Right renal cortex interstitium (tissue), 3 donors: ENCODE data around the gene SLC23A1. TPM values are rescaled to one million over a fixed set of nuclear protein-coding genes. Genes with fewer than 3 reads are reported as not detected.
A peak's percentile ranks its signal among the peaks of the same experiment; 100 is the strongest.

Experiments used
- DNase-seq, 3 donors: peaks; one replicate each; pipeline ENCODE4 v3.0.0-alpha.2; 2013; ENCODE audit warnings: low read depth in 3 of 3, low spot score in 2 of 3
- polyA plus RNA-seq, 3 donors: library from polyadenylated mRNA; unstranded; fragments of 120-200 nt; gene quantifications; one replicate each; pipeline ENCODE4 v1.2.1, GENCODE V29; 2013; ENCODE audit not compliant: insufficient read length in 3 of 3

Gene SLC23A1
- polyA plus RNA-seq, 3 donors, result 9.8 to 13.5 (median 12.3) TPM

- DNase-seq, result no peak
Measured at GRCh38 chr5:139408191-139408590, 25.1 kb upstream of the SLC23A1 start.

GRCh38 chr5:139407517-139407916, 24.4 kb upstream of the SLC23A1 start:
- DNase-seq, result no peak

GRCh38 chr5:139406963-139407362, 23.9 kb upstream of the SLC23A1 start:
- no peak for DNase-seq

- no peak for DNase-seq
Measured at GRCh38 chr5:139404484-139404840, 21.4 kb upstream of the SLC23A1 start.

- DNase-seq, result peak; percentile 93 to 94 (median 94)
Measured at GRCh38 chr5:139403787-139404483, 20.8 kb upstream of the SLC23A1 start, which contains the start of gene SPATA24. SPATA24 (minus strand) TSS chr5:139404089; CDS start chr5:139404060, 29 bp downstream.

- no peak for DNase-seq
Measured at GRCh38 chr5:139403418-139403786, 20.3 kb upstream of the SLC23A1 start.

GRCh38 chr5:139402561-139403158, 19.6 kb upstream of the SLC23A1 start:
- no peak for DNase-seq

- DNase-seq, result no peak
Measured at GRCh38 chr5:139401546-139401945, 18.4 kb upstream of the SLC23A1 start.

- no peak for DNase-seq
Measured at GRCh38 chr5:139399501-139400121, 16.5 kb upstream of the SLC23A1 start.

GRCh38 chr5:139397921-139398320, 14.8 kb upstream of the SLC23A1 start:
- no peak for DNase-seq

- no peak for DNase-seq
Measured at GRCh38 chr5:139396691-139397090, 13.6 kb upstream of the SLC23A1 start.

GRCh38 chr5:139395844-139396640, 12.9 kb upstream of the SLC23A1 start:
- no peak for DNase-seq

GRCh38 chr5:139394654-139395566, 11.8 kb upstream of the SLC23A1 start, which contains the start of gene PROB1:
PROB1 (minus strand) TSS chr5:139395104; CDS start chr5:139395081, 23 bp downstream.
- no peak for DNase-seq

GRCh38 chr5:139394123-139394653, 11.1 kb upstream of the SLC23A1 start:
- no peak for DNase-seq

GRCh38 chr5:139393497-139394122, 10.5 kb upstream of the SLC23A1 start:
- no peak for DNase-seq

- DNase-seq, result no peak
Measured at GRCh38 chr5:139392678-139393496, 9.8 kb upstream of the SLC23A1 start.

GRCh38 chr5:139392324-139392677, 9.2 kb upstream of the SLC23A1 start:
- DNase-seq, result no peak

GRCh38 chr5:139391570-139392323, 8.7 kb upstream of the SLC23A1 start:
- DNase-seq, result no peak
